Measurements from ENCODE around the gene DNAAF3.

DNA sequence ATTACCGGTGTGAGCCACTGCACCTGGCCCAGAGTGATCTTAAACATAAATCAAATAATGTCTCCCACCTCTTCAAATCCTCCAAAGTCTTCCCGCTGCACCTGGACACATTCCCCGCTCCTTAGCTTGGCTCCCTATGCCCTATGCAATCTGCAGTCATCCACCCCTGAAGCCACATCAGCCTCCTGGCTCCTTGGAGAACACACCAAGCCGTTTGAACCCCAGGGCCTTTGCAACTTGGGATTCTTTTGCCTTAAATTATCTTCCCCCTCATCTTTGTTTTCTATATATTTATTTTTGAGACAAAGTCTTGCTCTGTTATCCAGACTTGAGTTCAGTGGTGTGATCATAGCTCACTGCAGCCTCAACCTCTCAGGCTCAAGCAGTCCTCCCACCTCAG is 2.7 kb upstream of the DNAAF3 start:
- TF ChIP-seq, protein P1, sequence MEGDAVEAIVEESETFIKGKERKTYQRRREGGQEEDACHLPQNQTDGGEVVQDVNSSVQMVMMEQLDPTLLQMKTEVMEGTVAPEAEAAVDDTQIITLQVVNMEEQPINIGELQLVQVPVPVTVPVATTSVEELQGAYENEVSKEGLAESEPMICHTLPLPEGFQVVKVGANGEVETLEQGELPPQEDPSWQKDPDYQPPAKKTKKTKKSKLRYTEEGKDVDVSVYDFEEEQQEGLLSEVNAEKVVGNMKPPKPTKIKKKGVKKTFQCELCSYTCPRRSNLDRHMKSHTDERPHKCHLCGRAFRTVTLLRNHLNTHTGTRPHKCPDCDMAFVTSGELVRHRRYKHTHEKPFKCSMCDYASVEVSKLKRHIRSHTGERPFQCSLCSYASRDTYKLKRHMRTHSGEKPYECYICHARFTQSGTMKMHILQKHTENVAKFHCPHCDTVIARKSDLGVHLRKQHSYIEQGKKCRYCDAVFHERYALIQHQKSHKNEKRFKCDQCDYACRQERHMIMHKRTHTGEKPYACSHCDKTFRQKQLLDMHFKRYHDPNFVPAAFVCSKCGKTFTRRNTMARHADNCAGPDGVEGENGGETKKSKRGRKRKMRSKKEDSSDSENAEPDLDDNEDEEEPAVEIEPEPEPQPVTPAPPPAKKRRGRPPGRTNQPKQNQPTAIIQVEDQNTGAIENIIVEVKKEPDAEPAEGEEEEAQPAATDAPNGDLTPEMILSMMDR (IDR thresholded peaks at IDR 0.05; ENCODE audit: low read depth, low read length): no peak
- TF ChIP-seq EZH2phosphoT487 (IDR thresholded peaks at IDR 0.05; ENCODE audit: low read depth): no peak
